ENCODE results near the gene IL1RAP.

IL1RAP gene

DNA sequence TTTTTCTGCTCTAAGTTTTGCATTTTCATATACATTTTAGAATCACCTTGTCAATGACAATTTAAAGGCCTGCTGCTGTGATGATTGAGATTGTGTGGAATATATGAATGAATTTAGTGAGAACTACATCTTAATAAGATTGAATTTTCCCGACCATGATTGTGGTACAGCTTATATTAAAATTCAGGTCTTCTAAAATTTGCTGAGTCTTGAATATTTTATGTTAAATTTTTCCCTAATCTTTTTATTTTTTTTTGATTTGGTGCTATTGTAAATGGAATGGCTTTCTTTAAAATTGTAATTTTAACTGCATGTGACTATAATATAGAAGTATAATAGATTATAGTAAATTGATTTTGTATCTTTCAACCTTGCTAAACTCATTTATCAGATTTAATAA is 172.1 kb downstream of the IL1RAP start:
- Histone ChIP-seq H3K9me3 (replicated peaks; ENCODE audit: low read length) (no peaks in the 10 kb centered on the region), H3K36me3 (ENCODE audit: insufficient read depth, low read length) (no peaks in the 10 kb centered on the region), H3K4me2 (ENCODE audit: low read length) (no peak overlapping the region), H3K4me1 (ENCODE audit: control insufficient read depth, insufficient read depth, low read length) (no peaks in the 10 kb centered on the region), H3K4me3 (ENCODE audit: low read length) (no peak overlapping the region), H3K9ac (ENCODE audit: low read depth, low read length) (no peak overlapping the region), H3K27me3 (ENCODE audit: control insufficient read depth, insufficient read depth, low read length) (no peaks in the 10 kb centered on the region)

DNA sequence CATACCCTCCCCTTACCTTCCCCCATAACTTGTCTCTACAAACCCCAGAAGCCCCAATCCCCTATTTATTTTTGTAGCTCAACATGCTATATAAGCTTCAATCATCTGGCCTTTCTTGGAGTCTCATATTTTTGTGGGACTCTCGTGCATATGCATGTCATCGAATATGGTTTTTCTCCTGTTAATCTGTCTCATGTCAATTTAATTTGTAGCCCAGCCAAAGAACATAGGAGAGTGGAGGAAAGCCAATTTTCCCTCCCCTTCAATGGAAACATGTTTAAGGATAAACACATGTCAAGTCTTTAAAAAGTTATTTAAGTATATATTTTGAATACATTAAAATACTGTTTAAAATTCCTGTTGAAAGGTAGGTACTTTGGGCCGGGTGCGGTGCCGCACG is 176.4 kb downstream of the IL1RAP start:
- Histone ChIP-seq H3K9ac (ENCODE audit: low read depth, low read length) (no peak overlapping the region), H3K36me3 (ENCODE audit: insufficient read depth, low read length) (no peaks in the 10 kb centered on the region), H3K4me3 (ENCODE audit: low read length) (no peak overlapping the region), H3K27me3 (ENCODE audit: control insufficient read depth, insufficient read depth, low read length) (no peaks in the 10 kb centered on the region), H3K4me1 (ENCODE audit: control insufficient read depth, insufficient read depth, low read length) (no peaks in the 10 kb centered on the region), H3K9me3 (replicated peaks; ENCODE audit: low read length) (no peaks in the 10 kb centered on the region), H3K4me2 (ENCODE audit: low read length) (no peak overlapping the region)

DNA sequence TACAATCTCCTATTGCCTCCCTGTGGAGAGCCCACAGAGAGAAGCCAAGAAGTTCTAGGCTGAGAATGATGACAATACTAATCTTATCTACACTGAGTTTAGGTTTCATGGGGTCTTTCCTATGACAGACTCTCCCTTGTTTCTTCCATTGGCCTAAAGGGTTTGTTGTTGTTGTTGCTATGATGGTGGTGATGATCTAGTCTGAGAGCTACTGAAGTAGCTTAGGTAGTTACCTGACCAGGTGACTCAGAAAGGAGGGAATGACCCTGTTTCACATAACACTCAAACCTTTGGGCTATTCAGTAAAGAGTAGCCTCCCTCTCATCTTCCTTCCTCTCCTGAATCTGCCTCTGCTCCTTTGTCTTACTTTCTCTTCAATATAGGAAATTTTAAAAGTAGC is 178.4 kb downstream of the IL1RAP start:
- no peaks in the 10 kb centered on the region for H3K9me3 ChIP-seq (replicated peaks; ENCODE audit: low read length)
- no peak overlapping the region for H3K9ac ChIP-seq (ENCODE audit: low read depth, low read length)
- H3K4me3 ChIP-seq (ENCODE audit: low read length) = no peak overlapping the region
- no peaks in the 10 kb centered on the region for H3K36me3 ChIP-seq (ENCODE audit: insufficient read depth, low read length)
- H3K4me1 ChIP-seq (ENCODE audit: control insufficient read depth, insufficient read depth, low read length) = peaks cover 9% of the 10 kb centered on the region
- no peaks in the 10 kb centered on the region for H3K27me3 ChIP-seq (ENCODE audit: control insufficient read depth, insufficient read depth, low read length)
- H3K4me2 ChIP-seq (ENCODE audit: low read length) = no peak overlapping the region

DNA sequence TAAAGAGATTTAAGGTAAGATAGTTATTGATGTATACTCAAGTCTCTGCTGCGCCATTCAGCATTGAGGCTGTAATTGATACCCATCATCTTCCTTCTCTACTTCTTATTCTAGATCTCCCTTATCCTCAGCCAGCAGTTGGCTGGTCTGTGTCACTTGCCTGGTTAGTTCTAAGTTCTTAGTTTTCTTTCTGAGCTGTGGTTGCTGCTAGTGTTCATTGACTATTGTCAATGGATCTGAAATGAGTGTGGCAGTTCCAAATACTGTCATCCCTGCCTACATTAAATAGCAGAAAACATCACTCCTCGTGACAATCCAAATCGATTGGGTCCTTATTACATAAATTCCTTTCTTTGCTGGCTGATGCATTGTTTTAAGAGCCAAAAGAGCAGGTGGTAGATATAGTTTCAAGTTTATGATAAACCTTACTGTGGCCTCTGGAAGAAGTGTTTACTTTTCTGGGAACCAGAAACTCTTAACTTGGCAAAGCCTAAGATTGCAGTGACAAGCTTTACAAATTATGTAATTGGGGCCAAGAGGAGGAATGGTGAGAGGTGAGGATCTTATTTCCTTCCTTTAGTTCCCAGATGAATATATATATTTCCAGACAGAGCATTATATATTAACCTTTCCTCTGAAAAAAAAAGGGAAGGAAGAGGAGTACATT is 180.6 kb downstream of the IL1RAP start:
- Histone ChIP-seq H3K4me3 (ENCODE audit: low read length) (no peak overlapping the region), H3K9me3 (replicated peaks; ENCODE audit: low read length) (no peaks in the 10 kb centered on the region), H3K4me2 (ENCODE audit: low read length) (no peak overlapping the region), H3K27me3 (ENCODE audit: control insufficient read depth, insufficient read depth, low read length) (no peaks in the 10 kb centered on the region), H3K36me3 (ENCODE audit: insufficient read depth, low read length) (no peaks in the 10 kb centered on the region), H3K4me1 (ENCODE audit: control insufficient read depth, insufficient read depth, low read length) (peaks cover 20% of the 10 kb centered on the region), H3K9ac (ENCODE audit: low read depth, low read length) (no peak overlapping the region)

DNA sequence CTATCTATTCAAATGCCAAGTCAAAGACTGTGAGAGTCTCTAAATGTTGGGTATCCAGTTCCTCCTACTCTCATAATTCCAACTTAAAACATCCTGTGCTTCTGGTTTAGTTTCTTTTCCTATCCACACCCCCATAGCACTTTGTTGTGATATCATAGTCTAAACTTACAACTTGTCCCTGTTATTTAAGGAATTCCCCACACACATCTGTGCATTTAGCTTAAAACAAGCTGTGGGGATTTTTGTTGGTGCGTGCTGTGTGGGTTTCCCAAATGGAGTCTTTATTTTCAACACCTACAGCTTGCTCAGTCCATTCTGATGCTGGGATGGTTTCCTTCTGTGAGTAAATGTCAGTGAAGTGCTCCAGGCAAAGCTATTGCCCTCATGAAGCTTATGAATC is 181.3 kb downstream of the IL1RAP start:
- Histone ChIP-seq H3K4me2 (ENCODE audit: low read length) (no peak overlapping the region), H3K9me3 (replicated peaks; ENCODE audit: low read length) (no peaks in the 10 kb centered on the region), H3K36me3 (ENCODE audit: insufficient read depth, low read length) (no peaks in the 10 kb centered on the region), H3K9ac (ENCODE audit: low read depth, low read length) (no peak overlapping the region), H3K27me3 (ENCODE audit: control insufficient read depth, insufficient read depth, low read length) (no peaks in the 10 kb centered on the region), H3K4me1 (ENCODE audit: control insufficient read depth, insufficient read depth, low read length) (peaks cover 20% of the 10 kb centered on the region), H3K4me3 (ENCODE audit: low read length) (no peak overlapping the region)

DNA sequence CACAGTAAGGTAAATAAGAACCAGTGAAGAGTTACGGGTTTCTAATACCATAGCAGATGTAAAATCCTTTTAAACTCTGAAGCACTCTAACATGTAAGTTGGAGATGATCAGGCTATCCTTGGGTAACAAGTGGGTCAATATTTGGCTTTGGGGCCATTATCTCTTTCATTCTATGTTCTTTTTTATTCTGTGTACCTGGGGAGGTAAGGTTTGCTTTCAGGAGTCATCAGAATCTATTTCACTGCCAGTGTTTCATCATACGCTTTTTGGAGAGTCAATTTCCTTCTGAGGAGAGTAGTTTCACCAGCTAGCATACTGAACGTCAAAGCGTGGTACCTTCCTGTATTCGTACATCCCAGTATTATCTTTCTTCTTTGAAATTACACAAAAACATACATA is 182.1 kb downstream of the IL1RAP start:
- Histone ChIP-seq H3K4me2 (ENCODE audit: low read length) (no peak overlapping the region), H3K9ac (ENCODE audit: low read depth, low read length) (no peak overlapping the region), H3K4me1 (ENCODE audit: control insufficient read depth, insufficient read depth, low read length) (peaks cover 20% of the 10 kb centered on the region), H3K9me3 (replicated peaks; ENCODE audit: low read length) (no peaks in the 10 kb centered on the region), H3K4me3 (ENCODE audit: low read length) (no peak overlapping the region), H3K27me3 (ENCODE audit: control insufficient read depth, insufficient read depth, low read length) (no peaks in the 10 kb centered on the region), H3K36me3 (ENCODE audit: insufficient read depth, low read length) (no peaks in the 10 kb centered on the region)

DNA sequence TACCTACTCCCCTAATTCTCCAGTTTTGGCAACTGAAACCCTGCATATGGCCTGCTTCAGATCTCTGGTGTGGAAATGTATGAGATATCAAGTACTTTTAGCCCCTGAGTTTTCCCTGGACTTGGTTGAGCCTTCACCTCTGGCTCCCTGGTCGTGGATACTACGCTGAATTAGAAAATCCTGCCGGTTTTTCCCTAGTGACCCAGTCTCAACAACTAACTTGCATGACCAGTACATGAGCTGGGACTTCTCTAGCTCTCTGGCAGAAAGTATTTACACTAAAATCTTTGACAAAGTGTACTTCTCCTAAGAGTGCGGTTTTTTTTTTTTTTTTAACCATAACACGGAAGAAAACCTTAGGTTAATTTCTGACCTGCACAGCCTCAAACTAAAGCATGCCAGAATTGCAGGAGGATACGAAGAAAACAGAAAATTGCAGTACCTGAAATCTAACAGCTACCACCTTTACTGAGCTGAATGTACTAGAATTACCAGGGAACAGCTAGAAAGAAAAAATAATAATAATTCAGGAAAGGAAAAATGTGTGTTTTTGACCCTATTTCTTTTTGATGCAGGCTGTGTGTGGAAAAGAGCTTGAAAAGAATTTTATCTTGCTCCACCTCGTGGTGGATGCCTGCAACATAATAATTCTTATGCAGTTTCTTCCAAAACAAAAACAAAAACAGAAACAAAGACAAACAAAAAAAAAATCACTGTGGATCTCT is 183.1 kb downstream of the IL1RAP start:
- H3K36me3 ChIP-seq (ENCODE audit: insufficient read depth, low read length) = no peaks in the 10 kb centered on the region
- H3K9me3 ChIP-seq (replicated peaks; ENCODE audit: low read length) = no peaks in the 10 kb centered on the region
- H3K9ac ChIP-seq (ENCODE audit: low read depth, low read length) = peak overlapping the region; percentile 23
- H3K27me3 ChIP-seq (ENCODE audit: control insufficient read depth, insufficient read depth, low read length) = no peaks in the 10 kb centered on the region
- peaks cover 26% of the 10 kb centered on the region for H3K4me1 ChIP-seq (ENCODE audit: control insufficient read depth, insufficient read depth, low read length)
- H3K4me3 ChIP-seq (ENCODE audit: low read length) = no peak overlapping the region
- peak overlapping the region; percentile 75 for H3K4me2 ChIP-seq (ENCODE audit: low read length)

DNA sequence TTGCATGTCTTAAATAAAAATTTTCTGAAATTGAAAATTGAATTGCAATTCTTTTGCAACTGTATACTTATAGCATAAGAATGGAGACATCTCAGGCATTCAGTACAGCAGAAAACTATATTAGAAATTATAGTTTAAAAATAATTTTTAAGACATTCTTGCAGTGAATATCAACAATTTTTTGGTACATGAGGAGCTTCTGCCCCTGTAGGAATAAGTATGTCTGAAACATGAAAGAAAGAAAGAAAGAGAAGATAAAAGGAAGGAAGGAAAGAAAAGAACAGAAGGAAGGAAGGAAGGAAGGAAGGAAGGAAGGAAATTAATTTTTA is 183.6 kb downstream of the IL1RAP start:
- H3K36me3 ChIP-seq (ENCODE audit: insufficient read depth, low read length) = no peaks in the 10 kb centered on the region
- peak overlapping the region; percentile 25 for H3K4me3 ChIP-seq (ENCODE audit: low read length)
- H3K4me2 ChIP-seq (ENCODE audit: low read length) = peak overlapping the region; percentile 75
- no peaks in the 10 kb centered on the region for H3K9me3 ChIP-seq (replicated peaks; ENCODE audit: low read length)
- H3K4me1 ChIP-seq (ENCODE audit: control insufficient read depth, insufficient read depth, low read length) = peaks cover 26% of the 10 kb centered on the region
- no peaks in the 10 kb centered on the region for H3K27me3 ChIP-seq (ENCODE audit: control insufficient read depth, insufficient read depth, low read length)
- peak overlapping the region; percentile 42 for H3K9ac ChIP-seq (ENCODE audit: low read depth, low read length)

DNA sequence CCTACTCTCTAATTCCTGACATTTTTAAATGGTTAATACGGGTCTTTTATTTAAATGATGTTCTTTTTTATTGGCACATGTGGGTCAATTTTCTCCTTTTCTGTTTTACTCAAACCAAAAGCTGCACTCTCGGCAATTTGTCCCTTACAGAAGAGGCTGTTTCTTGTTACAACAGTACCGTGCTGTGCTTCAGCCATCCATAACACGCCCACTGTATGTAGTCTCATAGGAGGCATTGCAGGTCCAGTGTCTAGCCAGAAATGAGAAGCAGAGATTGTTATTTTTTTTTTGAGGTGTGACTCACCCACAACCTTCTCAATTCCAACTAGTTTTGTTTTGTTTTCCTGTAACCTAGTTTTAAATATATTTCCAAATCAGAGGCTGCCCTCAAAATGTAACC is 184.0 kb downstream of the IL1RAP start:
- Histone ChIP-seq H3K36me3 (ENCODE audit: insufficient read depth, low read length) (no peaks in the 10 kb centered on the region), H3K4me2 (ENCODE audit: low read length) (peak overlapping the region; percentile 75), H3K27me3 (ENCODE audit: control insufficient read depth, insufficient read depth, low read length) (no peaks in the 10 kb centered on the region), H3K9ac (ENCODE audit: low read depth, low read length) (peak overlapping the region; percentile 42), H3K9me3 (replicated peaks; ENCODE audit: low read length) (no peaks in the 10 kb centered on the region), H3K4me1 (ENCODE audit: control insufficient read depth, insufficient read depth, low read length) (peaks cover 26% of the 10 kb centered on the region), H3K4me3 (ENCODE audit: low read length) (peak overlapping the region; percentile 25)

DNA sequence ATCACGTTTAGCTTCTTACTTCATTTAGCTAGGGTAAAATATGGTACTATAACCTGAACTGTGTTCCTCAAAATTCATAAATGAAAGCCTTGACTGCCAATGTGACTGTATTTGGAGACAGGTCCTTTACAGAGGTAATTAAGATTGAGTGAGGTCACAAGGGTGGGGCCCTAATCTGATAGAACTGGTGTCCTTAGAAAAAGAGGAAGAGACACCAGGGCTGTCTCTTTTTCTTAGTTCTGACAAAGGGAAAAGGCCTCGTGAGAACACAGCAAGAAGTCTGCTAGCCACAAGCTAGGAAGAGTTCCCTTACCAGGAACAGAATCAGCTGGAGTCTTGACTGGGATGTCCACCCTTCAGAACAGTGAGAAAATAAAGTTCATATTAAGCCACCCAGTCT is 185.9 kb downstream of the IL1RAP start:
- H3K4me1 ChIP-seq (ENCODE audit: control insufficient read depth, insufficient read depth, low read length) = peaks cover 26% of the 10 kb centered on the region
- no peak overlapping the region for H3K4me2 ChIP-seq (ENCODE audit: low read length)
- H3K4me3 ChIP-seq (ENCODE audit: low read length) = no peak overlapping the region
- H3K27me3 ChIP-seq (ENCODE audit: control insufficient read depth, insufficient read depth, low read length) = no peaks in the 10 kb centered on the region
- H3K9ac ChIP-seq (ENCODE audit: low read depth, low read length) = no peak overlapping the region
- H3K9me3 ChIP-seq (replicated peaks; ENCODE audit: low read length) = no peaks in the 10 kb centered on the region
- no peaks in the 10 kb centered on the region for H3K36me3 ChIP-seq (ENCODE audit: insufficient read depth, low read length)

DNA sequence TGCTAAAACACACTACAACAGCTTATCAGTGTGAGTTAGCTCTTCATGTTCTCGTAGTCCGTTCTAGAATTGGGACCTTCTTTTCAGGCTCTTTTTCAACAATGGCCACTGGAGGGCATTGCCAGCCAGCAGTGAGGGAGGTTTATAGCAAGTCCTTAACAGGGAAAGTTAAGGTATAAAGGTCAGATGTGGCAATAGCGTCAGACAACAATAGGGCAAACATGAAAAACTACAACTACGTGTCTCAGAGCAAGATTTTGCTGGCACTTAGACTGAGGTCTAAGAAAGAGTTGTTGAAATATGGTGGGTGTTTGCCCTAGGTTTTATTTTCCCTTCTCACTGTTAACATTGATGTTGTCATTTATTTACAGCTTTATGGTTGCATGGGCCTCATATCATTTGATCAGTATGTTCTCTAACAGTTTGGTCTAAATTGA is 187.2 kb downstream of the IL1RAP start:
- no peak overlapping the region for H3K4me2 ChIP-seq (ENCODE audit: low read length)
- no peaks in the 10 kb centered on the region for H3K9me3 ChIP-seq (replicated peaks; ENCODE audit: low read length)
- no peak overlapping the region for H3K4me3 ChIP-seq (ENCODE audit: low read length)
- H3K27me3 ChIP-seq (ENCODE audit: control insufficient read depth, insufficient read depth, low read length) = no peaks in the 10 kb centered on the region
- H3K36me3 ChIP-seq (ENCODE audit: insufficient read depth, low read length) = no peaks in the 10 kb centered on the region
- peaks cover 26% of the 10 kb centered on the region for H3K4me1 ChIP-seq (ENCODE audit: control insufficient read depth, insufficient read depth, low read length)
- H3K9ac ChIP-seq (ENCODE audit: low read depth, low read length) = no peak overlapping the region

DNA sequence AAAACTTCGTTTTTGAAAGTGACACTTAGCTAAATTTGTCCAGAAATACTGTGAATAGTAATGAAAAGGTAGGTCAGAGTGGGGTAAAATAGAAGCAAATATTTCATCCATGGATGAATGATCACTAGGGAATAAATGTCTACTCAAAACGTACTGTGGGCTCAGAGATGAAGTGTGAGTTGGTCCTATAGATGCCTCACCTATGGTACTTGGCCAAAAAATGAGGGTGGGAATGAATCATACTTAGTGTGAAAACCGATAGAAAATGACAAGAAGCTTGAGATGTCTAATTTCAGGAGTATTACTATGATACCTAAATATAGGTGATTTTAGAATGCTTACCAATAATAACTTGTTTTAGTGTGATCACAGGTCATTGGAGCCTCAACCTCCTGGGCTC is 192.7 kb downstream of the IL1RAP start:
- H3K9ac ChIP-seq (ENCODE audit: low read depth, low read length) = no peak overlapping the region
- H3K9me3 ChIP-seq (replicated peaks; ENCODE audit: low read length) = no peaks in the 10 kb centered on the region
- H3K4me2 ChIP-seq (ENCODE audit: low read length) = no peak overlapping the region
- H3K4me3 ChIP-seq (ENCODE audit: low read length) = no peak overlapping the region
- peaks cover 18% of the 10 kb centered on the region for H3K4me1 ChIP-seq (ENCODE audit: control insufficient read depth, insufficient read depth, low read length)
- H3K27me3 ChIP-seq (ENCODE audit: control insufficient read depth, insufficient read depth, low read length) = no peaks in the 10 kb centered on the region
- no peaks in the 10 kb centered on the region for H3K36me3 ChIP-seq (ENCODE audit: insufficient read depth, low read length)
